H1 (cell line): ENCODE measurements around the gene F3. TPM values are rescaled to one million over a fixed set of nuclear protein-coding genes. Genes with fewer than 3 reads are reported as not detected.
A peak's percentile ranks its signal among the peaks of the same experiment; 100 is the strongest.

Source experiments
- CTCF ChIA-PET: fragments of 300-600 bp; sonication (Branson Sonifier 250); formaldehyde crosslinking; loops from one replicate; lab custom pipeline; 2021; ENCODE audit not compliant: partially characterized antibody; lab: Charles Lee
- POLR2A ChIA-PET: fragments of 300-600 bp; sonication (Branson Sonifier 250); formaldehyde crosslinking; loops from one replicate; lab custom pipeline; 2021; ENCODE audit warnings: inconsistent platforms; ENCODE audit not compliant: partially characterized antibody; lab: Charles Lee
- DNase-seq, 2 experiments: peaks; one replicate each; pipeline versions ENCODE4 v3.0.0 to v3.0.0-alpha.2; 2010 to 2022; ENCODE audit warnings: low spot score in 2 of 2, low read depth in 1 of 2, mixed read lengths in 1 of 2
- FAIRE-seq: peaks from 2 replicates; lab custom pipeline; 2011; peaks lifted over from hg19 to GRCh38; lab: Jason Lieb, UNC
- H2AFZ ChIP-seq: 2 replicates; pipeline ENCODE4 v1.8.1; 2012; ENCODE audit warnings: low read length, inconsistent platforms
- H2AK5ac ChIP-seq: 2 replicates; pipeline ENCODE4 v1.6.1; 2013; ENCODE audit warnings: low read depth, low read length
- H2BK120ac ChIP-seq: replicated peaks from 2 replicates; pipeline ENCODE3; 2013; ENCODE audit warnings: low read depth, low read length, inconsistent platforms
- H2BK12ac ChIP-seq: 2 replicates; pipeline ENCODE4 v1.6.1; 2013; ENCODE audit warnings: low read depth, low read length
- H2BK15ac ChIP-seq: 2 replicates; pipeline ENCODE4 v1.6.1; 2013; ENCODE audit warnings: low read length
- H2BK20ac ChIP-seq: 2 replicates; pipeline ENCODE4 v1.6.1; 2013; ENCODE audit warnings: low read length
- H2BK5ac ChIP-seq: 2 replicates; pipeline ENCODE4 v1.6.1; 2013; ENCODE audit warnings: low read depth, low read length
- H3K14ac ChIP-seq: 2 replicates; pipeline ENCODE4 v1.6.1; 2013; ENCODE audit warnings: inconsistent platforms; ENCODE audit not compliant: insufficient read length
- H3K18ac ChIP-seq: 2 replicates; pipeline ENCODE4 v1.6.1; 2013; ENCODE audit warnings: low read length; ENCODE audit errors: extremely low read depth
- H3K23ac ChIP-seq: 2 replicates; pipeline ENCODE4 v1.6.1; 2013; ENCODE audit warnings: inconsistent platforms; ENCODE audit not compliant: insufficient read length
- H3K23me2 ChIP-seq: 2 replicates; pipeline ENCODE4 v1.6.1; 2013; ENCODE audit warnings: low read depth, low read length
- H3K27ac ChIP-seq: 2 replicates; pipeline ENCODE4 v1.6.1; 2011; ENCODE audit warnings: low read depth, low read length, inconsistent platforms
- H3K27me3 ChIP-seq, 4 experiments: replicated peaks in 1 of 4; 1 replicate in 1 of 4; 2 replicates in 3 of 4; pipeline versions ENCODE4 v1.6.1 to v1.8.1; 2011 to 2013; ENCODE audit warnings: low read length in 3 of 4, mild to moderate bottlenecking in 3 of 4, inconsistent platforms in 2 of 4, mixed read lengths in 2 of 4, moderate library complexity in 1 of 4; ENCODE audit not compliant: control insufficient read depth in 3 of 4, insufficient read depth in 3 of 4; ENCODE audit errors: extremely low read depth in 1 of 4
- H3K36me3 ChIP-seq, 4 experiments: 2 replicates each; pipeline versions ENCODE4 v1.6.1 to v1.8.1; 2011 to 2013; ENCODE audit warnings: mild to moderate bottlenecking in 4 of 4, low read length in 3 of 4, moderate library complexity in 2 of 4, control low read depth in 1 of 4, inconsistent platforms in 1 of 4; ENCODE audit not compliant: insufficient read depth in 4 of 4, control insufficient read depth in 2 of 4
- H3K4ac ChIP-seq: replicated peaks from 2 replicates; pipeline ENCODE3; 2013; ENCODE audit warnings: low read length, low read depth, mixed read lengths, inconsistent platforms; ENCODE audit not compliant: insufficient read length
- H3K4me1 ChIP-seq, 4 experiments: replicated peaks in 1 of 4; 1 replicate in 1 of 4; 2 replicates in 3 of 4; pipeline versions ENCODE4 v1.6.1 to v1.8.1; 2011 to 2013; ENCODE audit warnings: low read length in 3 of 4, inconsistent platforms in 2 of 4, mixed read lengths in 1 of 4; ENCODE audit not compliant: insufficient read depth in 4 of 4, control insufficient read depth in 3 of 4
- H3K4me2 ChIP-seq, 2 experiments: 2 replicates each; pipeline versions ENCODE4 v1.6.1 to v1.8.1; 2011 to 2013; ENCODE audit warnings: low read depth in 2 of 2, low read length in 2 of 2, control low read depth in 1 of 2, inconsistent platforms in 1 of 2, mild to moderate bottlenecking in 1 of 2; ENCODE audit not compliant: insufficient read depth in 1 of 2
- H3K4me3 ChIP-seq, 4 experiments: fragments of 200-600, 300-600 bp in 1 of 4; sonication (generic), shearing (Covaris generic), sonication (Bioruptor Twin) in 1 of 4; 2 replicates each; pipeline versions ENCODE4 v1.5.1 to v1.8.1; 2011 to 2016; ENCODE audit warnings: low read length in 4 of 4, low read depth in 3 of 4, control low read depth in 2 of 4, inconsistent platforms in 2 of 4, mild to moderate bottlenecking in 2 of 4, mixed read lengths in 1 of 4, moderate library complexity in 1 of 4; ENCODE audit not compliant: insufficient read depth in 2 of 4; ENCODE audit errors: extremely low read depth in 1 of 4
- H3K56ac ChIP-seq: replicated peaks from 2 replicates; pipeline ENCODE3; 2013; ENCODE audit warnings: low read depth, mild to moderate bottlenecking, mixed read lengths, low read length, inconsistent platforms; ENCODE audit not compliant: insufficient read length
- H3K79me1 ChIP-seq: 2 replicates; pipeline ENCODE4 v1.6.1; 2013; ENCODE audit warnings: low read depth, low read length, control low read depth
- H3K79me2 ChIP-seq, 2 experiments: 2 replicates each; pipeline versions ENCODE4 v1.6.1 to v1.8.1; 2012 to 2013; ENCODE audit warnings: low read length in 2 of 2, mild to moderate bottlenecking in 2 of 2, inconsistent platforms in 1 of 2; ENCODE audit not compliant: insufficient read depth in 2 of 2, control insufficient read depth in 1 of 2
- H3K9ac ChIP-seq, 4 experiments: replicated peaks in 1 of 4; 1 replicate in 1 of 4; 2 replicates in 3 of 4; pipeline versions ENCODE4 v1.6.1 to v1.8.1; 2011 to 2013; ENCODE audit warnings: low read depth in 3 of 4, low read length in 3 of 4, control low read depth in 2 of 4, mild to moderate bottlenecking in 2 of 4, moderate library complexity in 2 of 4, inconsistent platforms in 1 of 4; ENCODE audit errors: extremely low read depth in 1 of 4
- H3K9me3 ChIP-seq, 2 experiments: 2 replicates each; pipeline versions ENCODE4 v1.6.1 to v1.8.1; 2012 to 2013; ENCODE audit warnings: mild to moderate bottlenecking in 2 of 2, moderate library complexity in 2 of 2, control low read depth in 1 of 2, inconsistent platforms in 1 of 2, low read depth in 1 of 2, low read length in 1 of 2, mixed read lengths in 1 of 2; ENCODE audit not compliant: insufficient read depth in 2 of 2
- H4K20me1 ChIP-seq, 2 experiments: replicated peaks in 1 of 2; 2 replicates each; pipeline versions ENCODE3 to v1.8.1; 2011 to 2013; ENCODE audit warnings: inconsistent platforms in 2 of 2, low read length in 2 of 2, mild to moderate bottlenecking in 1 of 2; ENCODE audit not compliant: insufficient read depth in 2 of 2, control insufficient read depth in 1 of 2
- H4K5ac ChIP-seq: 2 replicates; pipeline ENCODE4 v1.6.1; 2013; ENCODE audit warnings: low read length, low read depth, mixed read lengths, inconsistent platforms; ENCODE audit not compliant: insufficient read length
- H4K8ac ChIP-seq: 2 replicates; pipeline ENCODE4 v1.8.0; 2013; ENCODE audit warnings: mild to moderate bottlenecking, moderate library complexity, low read length, inconsistent platforms; ENCODE audit not compliant: insufficient read depth; ENCODE audit errors: extremely low read depth
- H4K91ac ChIP-seq: replicated peaks from 2 replicates; pipeline ENCODE3; 2013; ENCODE audit warnings: low read length, mixed read lengths, inconsistent platforms; ENCODE audit not compliant: insufficient read length
- ATF3 ChIP-seq: IDR thresholded peaks from 2 replicates; pipeline ENCODE4 v1.6.1; 2011; ENCODE audit warnings: low read depth, mild to moderate bottlenecking, low read length; ENCODE audit not compliant: insufficient read depth
- CEBPB ChIP-seq: IDR thresholded peaks from 2 replicates; pipeline ENCODE4 v1.6.1; 2012; ENCODE audit warnings: low read depth, low read length
- HDAC6 ChIP-seq: IDR thresholded peaks from one replicate; pipeline ENCODE4 v1.7.1; 2012; ENCODE audit warnings: low read depth, mild to moderate bottlenecking, inconsistent platforms, low read length, moderate library complexity
- RAD21 ChIP-seq, 2 experiments: IDR thresholded peaks in 1 of 2; conservative IDR thresholded peaks in 1 of 2; 2 replicates each; pipeline ENCODE4 v1.6.1; 2011; ENCODE audit warnings: low read depth in 2 of 2, low read length in 2 of 2, improper control_type of control experiment in 1 of 2, inconsistent platforms in 1 of 2, mild to moderate bottlenecking in 1 of 2, moderate library complexity in 1 of 2
- SP1 ChIP-seq: IDR thresholded peaks from 2 replicates; pipeline ENCODE4 v1.6.1; 2011; ENCODE audit warnings: low read depth, low read length
- TEAD4 ChIP-seq: IDR thresholded peaks from 2 replicates; pipeline ENCODE4 v1.6.1; 2012; ENCODE audit warnings: low read depth, low read length, inconsistent platforms, mixed read lengths
- WGBS, 2 experiments: shearing (Covaris generic) in 1 of 2; methylation state at CpG; one replicate each; pipeline versions ENCODE4 v1.1.6 to v1.1.7; 2013 to 2015; ENCODE audit warnings: low lambda C conversion rate in 2 of 2, mixed read lengths in 2 of 2, inconsistent platforms in 1 of 2, low coverage in 1 of 2, missing lambda C conversion rate in 1 of 2; ENCODE audit not compliant: insufficient replicate concordance in 2 of 2, insufficient coverage in 1 of 2, insufficient read length in 1 of 2; ENCODE audit errors: extremely low coverage in 1 of 2, missing lambda C conversion rate in 1 of 2; 5-methylcytosine and 5-hydroxymethylcytosine counted together
- polyA plus RNA-seq, 7 experiments: library from polyadenylated mRNA; depleted of rRNA in 3 of 7; stranded (reverse) in 5 of 7; unstranded in 2 of 7; fragments of >200 nt in 5 of 7; fragments of 200-250 nt in 2 of 7; gene quantifications; 1 replicate in 5 of 7; 2 replicates in 1 of 7; 4 replicates in 1 of 7; pipeline versions ENCODE4 v1.2.1 to v1.2.3, GENCODE V29; 2011 to 2013; ENCODE audit warnings: missing spikeins in 2 of 7, mixed read lengths in 2 of 7
- total RNA-seq: library from RNA; stranded (reverse); fragmentation: NEBNext Ultra II Directional; extraction: Animal tissue kit (Norgen Biotek cat#: 25700); gene quantifications from 2 replicates; pipeline ENCODE4 v1.2.1, GENCODE V29; 2021
- TF ChIP-seq, protein P1 (sequence below), 3 experiments: IDR thresholded peaks; 1 replicate in 2 of 3; 2 replicates in 1 of 3; pipeline versions ENCODE4 v1.5.1 to v1.6.1; 2011; ENCODE audit warnings: low read length in 3 of 3, mild to moderate bottlenecking in 3 of 3, inconsistent platforms in 2 of 3, low read depth in 1 of 3, moderate library complexity in 1 of 3; ENCODE audit not compliant: insufficient read depth in 1 of 3; ENCODE audit errors: control extremely low read depth in 1 of 3
- TF ChIP-seq, protein P2 (sequence below): IDR thresholded peaks from 2 replicates; pipeline ENCODE4 v1.6.1; 2012; ENCODE audit warnings: inconsistent platforms

Gene F3
- total and polyA plus RNA-seq, 2 of the 8 experiments (the other 6 are each of a cell fraction or from before 2014, with no cell fraction given) = 2.6 to 8.6 TPM

- Histone ChIP-seq H3K9me3 (no peaks in the 10 kb centered on the region), H2BK5ac (no peak overlapping the region), H3K27ac (no peak overlapping the region), H3K79me2 (no peaks in the 10 kb centered on the region), H2BK12ac (no peak overlapping the region), H3K23me2 (no peaks in the 10 kb centered on the region), H3K79me1 (no peaks in the 10 kb centered on the region; the same call in 1 of the 2 replicates), H2AK5ac (no peak overlapping the region), H4K20me1 (no peaks in the 10 kb centered on the region), H3K23ac (no peak overlapping the region), H3K4me3 (no peak overlapping the region), H3K4ac (no peak overlapping the region), H3K36me3 (peaks cover 0 to 14% (median 6%) of the 10 kb centered on the region in 4 experiments; a peak in 4 of 8 replicates), H3K4me2 (no peak overlapping the region), H2AFZ (no peak overlapping the region), H3K9ac (no peak overlapping the region), H2BK15ac (no peak overlapping the region), H3K56ac (no peak overlapping the region), H2BK20ac (no peak overlapping the region), H4K8ac (no peak overlapping the region), H3K4me1 (peaks cover 0 to 7% (median 3%) of the 10 kb centered on the region in 4 experiments; a peak in 3 of 7 replicates), H3K27me3 (no peaks in the 10 kb centered on the region), H3K14ac (no peak overlapping the region), H3K18ac (no peak overlapping the region), H2BK120ac (no peak overlapping the region), H4K5ac (no peak overlapping the region), H4K91ac (no peak overlapping the region)
- 79% methylated on average over 1 of the region's 1 CpG; no CpG with 5 or more reads in 1 of the 2 experiments for WGBS, 2 experiments
- POLR2A ChIA-PET = interaction anchor here (1.0 to 4.2 kb wide), 2 partner anchors 14 to 275 kb away, joined by 3 to 24 read pairs; partner anchors contain the start of gene F3
- CTCF ChIA-PET = interaction anchor here (0.7 to 15.1 kb wide), 18 partner anchors 8 to 385 kb away, joined by 3 to 212 read pairs (median 4); partner anchors contain the start of gene F3
- DNase-seq (no peak), FAIRE-seq (no peak)
- TF ChIP-seq TEAD4 (peak; percentile 18; the same call in 1 of the 2 replicates), CEBPB (no peak), RAD21 (IDR thresholded peaks at IDR 0.05 in 1 of 2, conservative IDR thresholded peaks at IDR 0.05 in 1 of 2; ENCODE audit: low read depth in 2 of 2, low read length in 2 of 2) (peak; percentile 29 to 41; a peak in 3 of 4 replicates), HDAC6 (no peak), ATF3 (no peak), SP1 (no peak)
- TF ChIP-seq, protein P1, sequence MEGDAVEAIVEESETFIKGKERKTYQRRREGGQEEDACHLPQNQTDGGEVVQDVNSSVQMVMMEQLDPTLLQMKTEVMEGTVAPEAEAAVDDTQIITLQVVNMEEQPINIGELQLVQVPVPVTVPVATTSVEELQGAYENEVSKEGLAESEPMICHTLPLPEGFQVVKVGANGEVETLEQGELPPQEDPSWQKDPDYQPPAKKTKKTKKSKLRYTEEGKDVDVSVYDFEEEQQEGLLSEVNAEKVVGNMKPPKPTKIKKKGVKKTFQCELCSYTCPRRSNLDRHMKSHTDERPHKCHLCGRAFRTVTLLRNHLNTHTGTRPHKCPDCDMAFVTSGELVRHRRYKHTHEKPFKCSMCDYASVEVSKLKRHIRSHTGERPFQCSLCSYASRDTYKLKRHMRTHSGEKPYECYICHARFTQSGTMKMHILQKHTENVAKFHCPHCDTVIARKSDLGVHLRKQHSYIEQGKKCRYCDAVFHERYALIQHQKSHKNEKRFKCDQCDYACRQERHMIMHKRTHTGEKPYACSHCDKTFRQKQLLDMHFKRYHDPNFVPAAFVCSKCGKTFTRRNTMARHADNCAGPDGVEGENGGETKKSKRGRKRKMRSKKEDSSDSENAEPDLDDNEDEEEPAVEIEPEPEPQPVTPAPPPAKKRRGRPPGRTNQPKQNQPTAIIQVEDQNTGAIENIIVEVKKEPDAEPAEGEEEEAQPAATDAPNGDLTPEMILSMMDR (IDR thresholded peaks at IDR 0.05; ENCODE audit: control extremely low read depth in 1 of 3, insufficient read depth in 1 of 3, low read depth in 1 of 3, low read length in 3 of 3) = peak in 1 of 3 experiments; percentile 16; a peak in 2 of 4 replicates
- TF ChIP-seq, protein P2, sequence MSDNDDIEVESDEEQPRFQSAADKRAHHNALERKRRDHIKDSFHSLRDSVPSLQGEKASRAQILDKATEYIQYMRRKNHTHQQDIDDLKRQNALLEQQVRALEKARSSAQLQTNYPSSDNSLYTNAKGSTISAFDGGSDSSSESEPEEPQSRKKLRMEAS = no peak
Measured at GRCh38 chr1:94527447-94528031, 14.0 kb downstream of the F3 start.
